Measurements from ENCODE around the gene FKBP7.

DNA sequence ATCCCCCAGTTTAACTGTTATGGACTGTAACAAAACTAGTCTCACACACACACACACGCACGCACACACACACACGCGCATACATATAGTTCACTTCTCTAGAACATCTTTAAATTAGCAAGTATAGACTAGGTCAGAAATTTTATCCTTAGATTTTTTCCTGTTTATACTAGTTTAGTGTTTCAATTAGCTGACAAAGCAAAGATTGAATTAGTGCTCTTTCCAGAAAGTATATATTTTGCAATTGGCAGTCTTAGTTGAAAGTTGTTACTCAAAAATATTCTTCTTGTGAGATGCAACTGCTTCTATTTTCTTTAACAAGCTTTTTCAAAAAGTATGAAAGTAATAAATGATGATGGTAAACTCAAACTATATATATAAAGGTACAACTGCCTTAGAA is 24.4 kb upstream of the FKBP7 start:
- TF ChIP-seq, protein P1, sequence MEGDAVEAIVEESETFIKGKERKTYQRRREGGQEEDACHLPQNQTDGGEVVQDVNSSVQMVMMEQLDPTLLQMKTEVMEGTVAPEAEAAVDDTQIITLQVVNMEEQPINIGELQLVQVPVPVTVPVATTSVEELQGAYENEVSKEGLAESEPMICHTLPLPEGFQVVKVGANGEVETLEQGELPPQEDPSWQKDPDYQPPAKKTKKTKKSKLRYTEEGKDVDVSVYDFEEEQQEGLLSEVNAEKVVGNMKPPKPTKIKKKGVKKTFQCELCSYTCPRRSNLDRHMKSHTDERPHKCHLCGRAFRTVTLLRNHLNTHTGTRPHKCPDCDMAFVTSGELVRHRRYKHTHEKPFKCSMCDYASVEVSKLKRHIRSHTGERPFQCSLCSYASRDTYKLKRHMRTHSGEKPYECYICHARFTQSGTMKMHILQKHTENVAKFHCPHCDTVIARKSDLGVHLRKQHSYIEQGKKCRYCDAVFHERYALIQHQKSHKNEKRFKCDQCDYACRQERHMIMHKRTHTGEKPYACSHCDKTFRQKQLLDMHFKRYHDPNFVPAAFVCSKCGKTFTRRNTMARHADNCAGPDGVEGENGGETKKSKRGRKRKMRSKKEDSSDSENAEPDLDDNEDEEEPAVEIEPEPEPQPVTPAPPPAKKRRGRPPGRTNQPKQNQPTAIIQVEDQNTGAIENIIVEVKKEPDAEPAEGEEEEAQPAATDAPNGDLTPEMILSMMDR (conservative IDR thresholded peaks at IDR 0.05): no peak
- TF ChIP-seq ZFX (IDR thresholded peaks at IDR 0.05): no peak
